GM12892 (cell line): Measurements from ENCODE around the gene ABTB2.

Experiments
- POLR2A ChIP-seq: IDR thresholded peaks from 2 replicates; pipeline ENCODE4 v1.6.1; 2011; ENCODE audit warnings: low read depth, low read length, control low read depth
- POLR2AphosphoS5 ChIP-seq: IDR thresholded peaks from 2 replicates; pipeline ENCODE4 v1.6.1; 2011; ENCODE audit warnings: low read depth, low read length, control low read depth
- TAF1 ChIP-seq: IDR thresholded peaks from 2 replicates; pipeline ENCODE4 v1.6.1; 2011; ENCODE audit warnings: low read depth, mild to moderate bottlenecking, control low read depth, low read length, borderline replicate concordance

GRCh38 chr11:34188181-34188580, 169.6 kb downstream of the ABTB2 start:
- TF ChIP-seq TAF1 (no peak), POLR2A (no peak), POLR2AphosphoS5 (no peak)
